HepG2 (cell line): Measurements from ENCODE around the gene MAP3K4. TPM values are rescaled to one million over a fixed set of nuclear protein-coding genes. Genes with fewer than 3 reads are reported as not detected.

ENCODE experiments used
- ATAC-seq: fragments of 200-7000 bp; cut with Tn5 transposase; 3 replicates; pipeline ENCODE4 v1.9.1; 2020; ENCODE audit warnings: mild to moderate bottlenecking, moderate library complexity
- BruUV-seq: library from RNA; stranded (reverse); fragments of 400-500 nt; replicated peaks from 2 replicates; lab custom pipeline; 2021; lab: Mats Ljungman, UMichigan
- CTCF ChIA-PET: fragments of 300-600 bp; formaldehyde crosslinking; extraction: SDS; loops from one replicate; lab custom pipeline; 2021; ENCODE audit warnings: low total read pairs, inconsistent platforms, low intra/inter-chr PET ratio; lab: Yijun Ruan, JAX
- POLR2A ChIA-PET: fragments of 350-600 bp; sonication (Branson Sonifier 250); formaldehyde crosslinking; loops from one replicate; lab custom pipeline; 2020; ENCODE audit warnings: antibody characterized with exemption, inconsistent platforms; lab: Yijun Ruan, JAX
- DNase-seq: peaks from one replicate; pipeline ENCODE4 v3.0.0-alpha.2; 2015; ENCODE audit warnings: low spot score
- FAIRE-seq: peaks from 3 replicates; lab custom pipeline; 2011; peaks lifted over from hg19 to GRCh38; lab: Jason Lieb, UNC
- H2AFZ ChIP-seq: one replicate; pipeline ENCODE4 v1.6.1; 2011; ENCODE audit warnings: low read length, inconsistent platforms
- H3K27ac ChIP-seq: fragments of 300-600 bp; 3 replicates; pipeline ENCODE4 v1.8.0; 2011; ENCODE audit warnings: mixed run types, mild to moderate bottlenecking, mixed read lengths, low read length, inconsistent platforms; ENCODE audit not compliant: insufficient read depth; ENCODE audit errors: extremely low read length
- H3K27me3 ChIP-seq, 2 experiments: fragments of 200-600 bp in 1 of 2; 2 replicates in 1 of 2; 3 replicates in 1 of 2; pipeline versions ENCODE4 v1.6.0 to v1.8.0; 2011; ENCODE audit warnings: low read length in 2 of 2, mild to moderate bottlenecking in 2 of 2, moderate library complexity in 2 of 2, inconsistent platforms in 1 of 2; ENCODE audit not compliant: insufficient read depth in 2 of 2, control insufficient read depth in 1 of 2
- H3K36me3 ChIP-seq, 2 experiments: fragments of 200-600 bp in 1 of 2; replicated peaks in 1 of 2; 2 replicates in 1 of 2; 3 replicates in 1 of 2; pipeline versions ENCODE4 v1.5.1 to v1.8.0; 2011; ENCODE audit warnings: low read length in 2 of 2, inconsistent platforms in 1 of 2; ENCODE audit not compliant: insufficient read depth in 2 of 2, control insufficient read depth in 1 of 2
- H3K4me1 ChIP-seq: 2 replicates; pipeline ENCODE4 v1.5.1; 2012; ENCODE audit warnings: low read length, inconsistent platforms; ENCODE audit not compliant: insufficient read depth
- H3K4me2 ChIP-seq: 2 replicates; pipeline ENCODE4 v1.6.0; 2011; ENCODE audit warnings: low read depth, low read length, inconsistent platforms
- H3K4me3 ChIP-seq, 3 experiments: fragments of 200-600 bp in 1 of 3; sonication (generic), shearing (Covaris generic) in 1 of 3; replicated peaks in 1 of 3; 2 replicates each; pipeline ENCODE4 v1.5.1; 2011 to 2016; ENCODE audit warnings: low read length in 3 of 3, inconsistent platforms in 2 of 3, low read depth in 2 of 3, mild to moderate bottlenecking in 2 of 3, control low read depth in 1 of 3, mixed read lengths in 1 of 3; ENCODE audit not compliant: insufficient read depth in 1 of 3
- H3K79me2 ChIP-seq: one replicate; pipeline ENCODE4 v1.6.1; 2011; ENCODE audit warnings: low read length, inconsistent platforms; ENCODE audit not compliant: insufficient read depth
- H3K9ac ChIP-seq: 2 replicates; pipeline ENCODE4 v1.6.0; 2011; ENCODE audit warnings: mild to moderate bottlenecking, low read depth, low read length, inconsistent platforms; ENCODE audit not compliant: insufficient read depth
- H3K9me3 ChIP-seq: 2 replicates; pipeline ENCODE4 v1.5.1; 2012; ENCODE audit warnings: mild to moderate bottlenecking, low read length
- H4K20me1 ChIP-seq: 2 replicates; pipeline ENCODE4 v1.6.0; 2011; ENCODE audit warnings: inconsistent platforms, mild to moderate bottlenecking, low read length, moderate library complexity; ENCODE audit not compliant: insufficient read depth
- GLMP ChIP-seq: sonication (generic); formaldehyde crosslinking; IDR thresholded peaks from 2 replicates; pipeline ENCODE4 v1.9.0; 2021; ENCODE audit warnings: missing genetic modification reagents, mild to moderate bottlenecking, borderline replicate concordance
- HMGXB3 ChIP-seq: sonication (generic); formaldehyde crosslinking; IDR thresholded peaks from 2 replicates; pipeline ENCODE4 v1.4.0; 2020; ENCODE audit warnings: missing genetic modification reagents, borderline replicate concordance
- REL ChIP-seq: sonication (generic); formaldehyde crosslinking; conservative IDR thresholded peaks from 2 replicates; pipeline ENCODE4 v1.8.0; 2022; ENCODE audit warnings: mild to moderate bottlenecking, missing genetic modification reagents, moderate library complexity
- ZBTB43 ChIP-seq: sonication (generic); formaldehyde crosslinking; conservative IDR thresholded peaks from 2 replicates; pipeline ENCODE4 v1.4.0; 2020; ENCODE audit warnings: missing genetic modification reagents
- ZNF263 ChIP-seq: sonication (generic); formaldehyde crosslinking; IDR thresholded peaks from 2 replicates; pipeline ENCODE4 v1.4.0; 2020; ENCODE audit warnings: missing genetic modification reagents
- ZNF275 ChIP-seq: sonication (generic); formaldehyde crosslinking; IDR thresholded peaks from 2 replicates; pipeline ENCODE4 v1.8.0; 2022; ENCODE audit warnings: missing genetic modification reagents, mild to moderate bottlenecking, inconsistent platforms, borderline replicate concordance
- ZNF451 ChIP-seq: sonication (generic); formaldehyde crosslinking; IDR thresholded peaks from 2 replicates; pipeline ENCODE4 v1.5.0; 2020; ENCODE audit warnings: mild to moderate bottlenecking, missing genetic modification reagents
- ZNF672 ChIP-seq: sonication (generic); formaldehyde crosslinking; IDR thresholded peaks from 2 replicates; pipeline ENCODE4 v1.8.1; 2022; ENCODE audit warnings: missing genetic modification reagents
- ZNF724P ChIP-seq: sonication (generic); formaldehyde crosslinking; IDR thresholded peaks from 2 replicates; pipeline ENCODE4 v1.8.0; 2022; ENCODE audit warnings: missing genetic modification reagents, borderline replicate concordance
- ZSCAN25 ChIP-seq: sonication (generic); formaldehyde crosslinking; IDR thresholded peaks from 2 replicates; pipeline ENCODE4 v1.8.0; 2022; ENCODE audit warnings: mild to moderate bottlenecking, missing genetic modification reagents
- WGBS: methylation state at CpG from one replicate; pipeline ENCODE4 v1.1.6; 2017; ENCODE audit warnings: low lambda C conversion rate; 5-methylcytosine and 5-hydroxymethylcytosine counted together
- in situ Hi-C: cut with HindIII; loops from 2 replicates; pipeline ENCODE4 v1.10.0; 2017; ENCODE audit warnings: low pct_unique_long_range_greater_than_20kb; ENCODE audit not compliant: extremely low pct_ligation_motif_present
- intact Hi-C: fragments of 100-400 bp; cut with micrococcal nuclease; formaldehyde crosslinking; loops from one replicate; pipeline ENCODE4 v1.10.0; 2022; ENCODE audit not compliant: unreplicated experiment
- polyA plus RNA-seq, 8 experiments: library from polyadenylated mRNA; depleted of rRNA in 3 of 8; stranded (reverse) in 7 of 8; unstranded in 1 of 8; fragments of >200 nt; fragmentation: Illumina TruSeq in 4 of 8; extraction: Trizol in 4 of 8; gene quantifications; 2 replicates each; pipeline versions ENCODE4 v1.2.1 to v1.2.3, GENCODE V29; 2011 to 2016; ENCODE audit warnings: low read depth in 4 of 8, missing spikeins in 1 of 8, mixed read lengths in 1 of 8; ENCODE audit not compliant: insufficient read depth in 1 of 8
- total RNA-seq, 5 experiments: library from RNA; depleted of rRNA; stranded (reverse); fragments of >200 nt; fragmentation: Illumina TruSeq; extraction: Trizol; gene quantifications; 2 replicates each; pipeline ENCODE4 v1.2.3, GENCODE V29; 2016; ENCODE audit warnings: low read depth in 1 of 5

Gene MAP3K4
- total and polyA plus RNA-seq, 2 of the 13 experiments (the other 11 are each of a cell fraction or from before 2014, with no cell fraction given): 12.9 to 33.6 TPM

GRCh38 chr6:161137839-161138542 lies 146.4 kb downstream of the MAP3K4 start (continued):
- TF ChIP-seq ZNF724P (CRISPR knock-in tag): no peak
- no peak for TF ChIP-seq ZSCAN25 (CRISPR knock-in tag)
- no peak for TF ChIP-seq ZBTB43 (CRISPR knock-in tag)
- no peak for TF ChIP-seq HMGXB3 (CRISPR knock-in tag)

- Histone ChIP-seq H3K27ac (no peak overlapping the region), H3K9me3 (no peaks in the 10 kb centered on the region), H3K4me2 (no peak overlapping the region), H3K4me1 (peaks cover 43% of the 10 kb centered on the region), H3K36me3 (no peaks in the 10 kb centered on the region), H2AFZ (no peak overlapping the region), H3K79me2 (no peaks in the 10 kb centered on the region), H4K20me1 (no peaks in the 10 kb centered on the region), H3K27me3 (no peaks in the 10 kb centered on the region), H3K9ac (no peak overlapping the region), H3K4me3 (no peak overlapping the region)
- ChIA-PET POLR2A (no interaction called here), CTCF (no interaction called here)
- intact Hi-C loops: no loop called here
- in situ Hi-C loops: no loop called here
- no TSS peak for BruUV-seq
- DNase-seq: no peak
- WGBS: 85% methylated on average over 6 of the region's 23 CpGs
- peak; percentile 10 for ATAC-seq
- no peak for FAIRE-seq
- TF ChIP-seq ZNF263 (CRISPR knock-in tag) (peak; percentile 84), REL (CRISPR knock-in tag) (no peak), ZNF672 (no peak), GLMP (no peak), ZNF275 (CRISPR knock-in tag) (no peak), ZNF451 (CRISPR knock-in tag) (no peak)
These were observed 147.2 kb downstream of the MAP3K4 start for GRCh38 chr6:161138543-161139303.
